SU-DHL-6 (cell line): ENCODE results near the gene UROC1.

Experiments used
- H2AFZ ChIP-seq: fragments of 200-600 bp; sonication (generic); 2 replicates; pipeline ENCODE4 v1.6.1; 2014; ENCODE audit warnings: low read depth, mild to moderate bottlenecking, moderate library complexity, mixed read lengths, antibody characterized with exemption, low read length; ENCODE audit not compliant: severe bottlenecking
- H3F3A ChIP-seq: fragments of 200-600 bp; shearing (Covaris generic); 2 replicates; pipeline ENCODE4 v1.6.0; 2016; ENCODE audit warnings: antibody characterized with exemption, mild to moderate bottlenecking; ENCODE audit not compliant: insufficient read depth
- H3K27ac ChIP-seq: fragments of 200-600 bp; sonication (generic); 2 replicates; pipeline ENCODE4 v1.5.1; 2016; ENCODE audit warnings: low read depth, mild to moderate bottlenecking, low read length, moderate library complexity, mixed read lengths
- H3K27me3 ChIP-seq: fragments of 200-600 bp; sonication (generic), shearing (Covaris generic); 2 replicates; pipeline ENCODE4 v1.6.0; 2014; ENCODE audit warnings: mild to moderate bottlenecking, low read length
- H3K36me3 ChIP-seq: fragments of 200-600 bp; sonication (generic); 2 replicates; pipeline ENCODE4 v1.6.1; 2014; ENCODE audit warnings: mild to moderate bottlenecking, low read length, mixed read lengths
- H3K4me2 ChIP-seq: fragments of 300-600, 200-600 bp; shearing (Covaris generic), sonication (generic); 2 replicates; pipeline ENCODE4 v1.6.0; 2014; ENCODE audit warnings: low read length, low read depth, mild to moderate bottlenecking; ENCODE audit not compliant: poor library complexity, severe bottlenecking
- H3K4me3 ChIP-seq: fragments of 200-600 bp; sonication (generic); 2 replicates; pipeline ENCODE4 v1.5.1; 2014; ENCODE audit warnings: antibody characterized with exemption, low read length, mild to moderate bottlenecking, mixed read lengths; ENCODE audit not compliant: insufficient read depth, poor library complexity, severe bottlenecking
- H3K79me2 ChIP-seq: fragments of 200-600 bp; sonication (generic); 2 replicates; pipeline ENCODE4 v1.6.1; 2014; ENCODE audit warnings: mild to moderate bottlenecking, low read length, moderate library complexity; ENCODE audit not compliant: insufficient read depth
- H3K9ac ChIP-seq: fragments of 200-600 bp; sonication (generic); 2 replicates; pipeline ENCODE4 v1.7.0; 2014; ENCODE audit warnings: mild to moderate bottlenecking, low read length
- H3K9me2 ChIP-seq: fragments of 200-600 bp; sonication (generic); replicated peaks from 2 replicates; pipeline ENCODE4 v1.6.1; 2014; ENCODE audit warnings: low read length; ENCODE audit not compliant: insufficient read depth
- H3K9me3 ChIP-seq: fragments of 200-600 bp; sonication (generic); 2 replicates; pipeline ENCODE4 v1.6.1; 2014; ENCODE audit warnings: low read length, mixed read lengths; ENCODE audit not compliant: insufficient read depth
- H4K20me1 ChIP-seq: fragments of 200-600 bp; sonication (generic); 2 replicates; pipeline ENCODE4 v1.6.1; 2014; ENCODE audit warnings: low read depth, mild to moderate bottlenecking, antibody characterized with exemption, low read length, moderate library complexity, mixed read lengths
- CTCF ChIP-seq: fragments of 200-600 bp; sonication (generic); IDR thresholded peaks from one replicate; pipeline ENCODE4 v1.5.1; 2017; ENCODE audit warnings: antibody characterized with exemption, mild to moderate bottlenecking, low read length, moderate library complexity; ENCODE audit not compliant: insufficient read depth, poor library complexity, severe bottlenecking
- EZH2phosphoT487 ChIP-seq: fragments of 200-600 bp; sonication (generic), shearing (Covaris generic); conservative IDR thresholded peaks from 2 replicates; pipeline ENCODE4 v1.6.1; 2018; ENCODE audit warnings: mild to moderate bottlenecking, antibody characterized with exemption, low read length, moderate library complexity, mixed read lengths

The UROC1 gene

DNA sequence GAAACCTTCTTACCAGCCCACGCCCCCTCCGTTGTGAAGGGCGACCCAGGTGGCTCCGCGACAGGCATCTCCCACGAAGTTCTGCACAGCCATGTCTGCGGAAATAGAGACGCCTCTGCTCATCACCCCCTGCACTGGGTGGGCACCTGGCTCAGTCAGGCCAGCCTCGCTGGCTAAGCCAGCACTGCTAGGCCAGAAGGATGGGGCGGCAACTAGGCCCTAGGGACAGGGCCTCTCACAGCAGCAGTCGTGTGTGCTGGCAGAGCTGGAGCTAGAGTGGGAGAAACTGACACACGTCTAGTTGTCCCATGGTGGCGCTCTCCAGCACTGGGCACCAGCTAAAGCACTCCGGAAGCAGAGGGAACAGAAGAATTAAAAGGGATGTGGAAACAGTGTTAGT is 29.4 kb downstream of the UROC1 start:
- no peak overlapping the region for H3K9ac ChIP-seq
- H3K4me2 ChIP-seq, result no peak overlapping the region

DNA sequence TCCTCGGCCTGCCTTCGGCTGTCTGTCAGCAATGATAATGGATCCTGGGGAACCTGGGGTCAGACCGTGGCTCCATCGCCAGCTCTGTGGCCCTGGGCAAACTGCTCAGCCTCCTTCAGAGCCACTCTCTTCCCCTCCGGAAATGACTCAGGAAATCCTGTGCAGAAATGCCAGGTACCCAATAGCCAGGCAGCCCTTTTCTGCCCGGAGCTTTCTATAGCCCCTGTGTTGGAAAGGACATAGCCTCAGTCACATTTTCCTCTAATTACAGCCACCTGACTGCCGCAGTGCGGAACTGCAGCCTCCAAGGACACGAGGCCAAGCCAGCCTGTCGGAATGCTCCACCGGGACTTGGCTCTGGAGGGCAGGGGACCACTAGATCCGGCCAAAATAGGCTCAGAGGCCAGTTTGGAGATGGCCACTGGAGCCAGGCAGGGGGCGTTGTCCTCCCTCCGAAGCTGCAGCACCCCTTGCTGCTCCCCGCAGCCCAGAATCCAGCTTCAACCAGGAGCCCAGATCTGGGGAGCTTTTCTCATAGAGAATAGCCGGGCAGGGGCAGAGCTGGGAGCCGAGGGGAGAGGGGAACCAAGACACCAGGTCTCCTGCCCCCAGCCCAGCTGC is 30.3 kb downstream of the UROC1 start:
- Histone ChIP-seq H3K9me3 (no peaks in the 10 kb centered on the region), H3K9me2 (no peaks in the 10 kb centered on the region), H3K4me2 (no peak overlapping the region), H3F3A (no peaks in the 10 kb centered on the region), H3K4me3 (no peak overlapping the region), H3K27me3 (no peaks in the 10 kb centered on the region), H3K9ac (no peak overlapping the region), H4K20me1 (no peaks in the 10 kb centered on the region), H2AFZ (no peak overlapping the region), H3K27ac (no peak overlapping the region), H3K36me3 (no peaks in the 10 kb centered on the region), H3K79me2 (no peaks in the 10 kb centered on the region)
- TF ChIP-seq CTCF (no peak), EZH2phosphoT487 (no peak)

More for the DNA sequence above, 29.4 kb downstream of the UROC1 start:
- H2AFZ ChIP-seq, result no peak overlapping the region
- H4K20me1 ChIP-seq, result no peaks in the 10 kb centered on the region
- no peak overlapping the region for H3K27ac ChIP-seq
- H3K36me3 ChIP-seq, result no peaks in the 10 kb centered on the region
- H3K4me3 ChIP-seq, result no peak overlapping the region
- H3K79me2 ChIP-seq, result no peaks in the 10 kb centered on the region
- H3F3A ChIP-seq, result no peaks in the 10 kb centered on the region
- no peaks in the 10 kb centered on the region for H3K9me2 ChIP-seq
- TF ChIP-seq CTCF (no peak), EZH2phosphoT487 (no peak)
- no peaks in the 10 kb centered on the region for H3K9me3 ChIP-seq
- no peaks in the 10 kb centered on the region for H3K27me3 ChIP-seq

DNA sequence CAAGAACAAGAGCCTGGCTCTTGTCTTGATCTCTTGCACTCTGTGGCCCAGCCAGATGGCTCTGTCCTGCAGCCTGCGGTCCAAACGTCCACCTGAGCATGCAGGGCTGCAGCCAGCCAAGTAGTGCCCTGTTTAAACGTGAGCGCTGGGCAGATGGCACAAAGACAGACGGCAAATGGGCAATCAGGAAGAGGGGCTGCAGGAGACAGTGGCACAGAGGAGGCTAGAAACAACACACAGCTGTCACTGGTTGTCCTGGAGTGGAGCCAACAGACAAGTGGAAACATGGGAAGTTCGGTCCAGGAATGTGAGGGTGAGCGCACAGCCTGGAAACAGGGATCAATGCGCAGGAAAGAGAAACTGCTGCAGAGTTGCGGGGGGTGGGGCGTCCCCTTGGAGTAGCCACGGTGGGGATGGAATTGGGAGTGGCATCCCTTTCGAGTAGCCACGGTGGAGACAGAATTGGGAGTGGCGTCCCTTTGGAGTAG is 31.2 kb downstream of the UROC1 start:
- no peaks in the 10 kb centered on the region for H4K20me1 ChIP-seq
- no peaks in the 10 kb centered on the region for H3K27me3 ChIP-seq
- H3K9me2 ChIP-seq, result no peaks in the 10 kb centered on the region
- no peak overlapping the region for H3K4me3 ChIP-seq
- no peaks in the 10 kb centered on the region for H3K79me2 ChIP-seq
- H3K4me2 ChIP-seq, result no peak overlapping the region
- no peak overlapping the region for H2AFZ ChIP-seq
- no peaks in the 10 kb centered on the region for H3K9me3 ChIP-seq
- TF ChIP-seq CTCF (no peak), EZH2phosphoT487 (no peak)
- no peaks in the 10 kb centered on the region for H3F3A ChIP-seq
- H3K9ac ChIP-seq, result no peak overlapping the region
- H3K36me3 ChIP-seq, result no peaks in the 10 kb centered on the region
- H3K27ac ChIP-seq, result no peak overlapping the region
